ENCODE results near the gene TIGD1.

DNA sequence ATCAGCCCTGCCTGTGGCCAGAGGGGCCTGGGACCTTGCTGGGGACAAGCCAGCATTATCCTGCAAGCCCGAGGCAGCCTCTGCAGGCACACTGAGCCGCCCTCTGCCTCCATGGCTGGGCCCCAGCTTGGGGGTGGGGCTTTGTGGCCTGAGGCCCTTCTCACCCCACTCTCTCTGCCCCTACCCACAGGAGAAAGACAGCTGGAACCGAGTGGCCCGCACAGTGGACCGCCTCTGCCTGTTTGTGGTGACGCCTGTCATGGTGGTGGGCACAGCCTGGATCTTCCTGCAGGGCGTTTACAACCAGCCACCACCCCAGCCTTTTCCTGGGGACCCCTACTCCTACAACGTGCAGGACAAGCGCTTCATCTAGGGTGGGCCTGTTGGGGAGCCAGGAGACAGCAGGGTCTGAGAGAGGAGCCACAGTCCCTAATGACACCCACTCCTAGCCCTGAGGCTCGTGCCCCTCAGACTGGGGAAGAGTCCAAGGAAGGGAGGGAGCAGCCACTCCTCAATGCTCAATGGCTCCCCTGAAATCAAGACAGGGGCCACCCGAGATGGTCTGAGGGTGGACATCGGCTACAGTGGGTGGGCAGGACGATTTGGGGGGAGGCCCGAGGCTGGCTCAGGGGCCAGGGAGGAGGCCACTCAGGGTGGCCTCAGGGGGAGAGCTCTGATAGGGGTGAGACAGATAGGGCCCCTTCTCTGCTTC, 15.3 kb downstream of the TIGD1 start:
- TF ChIP-seq, protein P1, sequence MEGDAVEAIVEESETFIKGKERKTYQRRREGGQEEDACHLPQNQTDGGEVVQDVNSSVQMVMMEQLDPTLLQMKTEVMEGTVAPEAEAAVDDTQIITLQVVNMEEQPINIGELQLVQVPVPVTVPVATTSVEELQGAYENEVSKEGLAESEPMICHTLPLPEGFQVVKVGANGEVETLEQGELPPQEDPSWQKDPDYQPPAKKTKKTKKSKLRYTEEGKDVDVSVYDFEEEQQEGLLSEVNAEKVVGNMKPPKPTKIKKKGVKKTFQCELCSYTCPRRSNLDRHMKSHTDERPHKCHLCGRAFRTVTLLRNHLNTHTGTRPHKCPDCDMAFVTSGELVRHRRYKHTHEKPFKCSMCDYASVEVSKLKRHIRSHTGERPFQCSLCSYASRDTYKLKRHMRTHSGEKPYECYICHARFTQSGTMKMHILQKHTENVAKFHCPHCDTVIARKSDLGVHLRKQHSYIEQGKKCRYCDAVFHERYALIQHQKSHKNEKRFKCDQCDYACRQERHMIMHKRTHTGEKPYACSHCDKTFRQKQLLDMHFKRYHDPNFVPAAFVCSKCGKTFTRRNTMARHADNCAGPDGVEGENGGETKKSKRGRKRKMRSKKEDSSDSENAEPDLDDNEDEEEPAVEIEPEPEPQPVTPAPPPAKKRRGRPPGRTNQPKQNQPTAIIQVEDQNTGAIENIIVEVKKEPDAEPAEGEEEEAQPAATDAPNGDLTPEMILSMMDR (IDR thresholded peaks at IDR 0.05) = no peak
- TF ChIP-seq POLR2AphosphoS5 (IDR thresholded peaks at IDR 0.05) = no peak
